Adrenal gland (tissue), 12 donors: ENCODE measurements around the gene IFNG. TPM values are rescaled to one million over a fixed set of nuclear protein-coding genes. Genes with fewer than 3 reads are reported as not detected.

Experiments used
- DNase-seq, 7 donors: peaks; one replicate each; pipeline ENCODE4 v3.0.0-alpha.2; 2019 to 2020
- H3K27ac ChIP-seq, 5 donors: fragments of 200-600 bp; sonication (generic) in 4 of 5; 1 replicate in 3 of 5; 2 replicates in 2 of 5; pipeline versions ENCODE4 v1.5.1 to v1.8.0; 2016 to 2020; ENCODE audit warnings: mild to moderate bottlenecking in 1 of 5
- H3K27me3 ChIP-seq: fragments of 200-600 bp; 2 replicates; pipeline ENCODE4 v1.8.0; 2021
- H3K36me3 ChIP-seq, 2 donors: fragments of 200-600 bp; replicated peaks in 1 of 2; 1 replicate in 1 of 2; 2 replicates in 1 of 2; pipeline versions ENCODE4 v1.5.1 to v1.8.0; 2018 to 2022
- H3K4me1 ChIP-seq, 2 donors: fragments of 200-600 bp; replicated peaks in 1 of 2; 1 replicate in 1 of 2; 2 replicates in 1 of 2; pipeline versions ENCODE4 v1.5.1 to v1.8.0; 2018 to 2021
- H3K4me3 ChIP-seq, 4 donors: fragments of 200-600 bp; sonication (generic) in 3 of 4; one replicate each; pipeline ENCODE4 v1.5.1; 2016 to 2018
- H3K9me3 ChIP-seq, 3 donors: fragments of 200-600 bp; sonication (generic) in 1 of 3; replicated peaks in 1 of 3; 1 replicate in 2 of 3; 2 replicates in 1 of 3; pipeline versions ENCODE4 v1.5.1 to v1.8.0; 2016 to 2021
- CTCF ChIP-seq, 6 experiments: fragments of 450-650 bp in 4 of 6; fragments of 200-600 bp in 2 of 6; sonication (generic) in 1 of 6; IDR thresholded peaks; 1 replicate in 5 of 6; 2 replicates in 1 of 6; pipeline versions ENCODE4 v1.5.1 to v1.8.0; 2016 to 2021; ENCODE audit warnings: antibody characterized with exemption in 6 of 6, mild to moderate bottlenecking in 2 of 6, moderate library complexity in 1 of 6
- POLR2A ChIP-seq, 2 donors: fragments of 450-650 bp; IDR thresholded peaks; one replicate each; pipeline ENCODE4 v1.6.1; 2017; ENCODE audit warnings: antibody characterized with exemption in 2 of 2, mild to moderate bottlenecking in 2 of 2, moderate library complexity in 1 of 2
- WGBS, 4 donors: extraction: QIAGEN DNeasy Blood & Tissue Kit in 2 of 4; methylation state at CpG; one replicate each; pipeline versions ENCODE4 v1.1.5 to v1.1.7; 2013 to 2017; 5-methylcytosine and 5-hydroxymethylcytosine counted together
- intact Hi-C, 2 donors: fragments of 100-400 bp; cut with DNase I; formaldehyde crosslinking; loops; one replicate each; pipeline versions ENCODE4 v1.14.1 to v1.15.0; 2022 to 2023
- polyA plus RNA-seq, 3 donors: library from polyadenylated mRNA; stranded (reverse); fragments of 200-250 nt in 2 of 3; fragments of 350-450 nt in 1 of 3; fragmentation: Illumina TruSeq in 1 of 3; extraction: RNeasy Lipid Tissue Mini Kit (QIAGEN cat#74804) in 1 of 3; gene quantifications; one replicate each; pipeline ENCODE4 v1.2.3, GENCODE V29; 2013 to 2014
- total RNA-seq, 9 donors: library from RNA; depleted of rRNA in 4 of 9; stranded (reverse); fragments of >200 nt in 4 of 9; fragments of 120-200 nt in 1 of 9; fragmentation: NEBNext Ultra II Directional in 1 of 9; extraction: Animal tissue kit (Norgen Biotek cat#: 25700) in 1 of 9; gene quantifications; one replicate each; pipeline versions ENCODE4 v1.1.0 to v1.2.4, GENCODE V29; 2013 to 2023
- donor health status: healthy with polysubstance abuse.
- donor health status: Bipolar disorder and iron deficiency.
- donor health status: DM: yes; HTN: yes; CAD: no.
- donor health status: DM: no; HTN: no; CAD: no.
- donor health status: DM: no; HTN: no; CAD: no.
- donor health status: DM: yes; HTN: yes; CAD: no.

IFNG gene
- total and polyA plus RNA-seq, 12 donors: 0.29 to 0.47 (median 0.46) TPM; not detected in 9

- TF ChIP-seq POLR2A (IDR thresholded peaks at IDR 0.05) (no peak), CTCF (IDR thresholded peaks at IDR 0.05) (no peak)
- H3K4me1 ChIP-seq: no peaks in the 10 kb centered on the region
- no peaks in the 10 kb centered on the region for H3K36me3 ChIP-seq
- no peaks in the 10 kb centered on the region for H3K9me3 ChIP-seq
- no peaks in the 10 kb centered on the region for H3K27me3 ChIP-seq
- intact Hi-C loops: no loop called here
- WGBS, 4 donors: 56 to 69% (median 61%) methylated on average over 3 of the region's 3 CpGs
- H3K4me3 ChIP-seq: no peak overlapping the region
- H3K27ac ChIP-seq: no peak overlapping the region
- no peak for DNase-seq
Measured at GRCh38 chr12:68137335-68137830, 22.2 kb downstream of the IFNG start.

- Histone ChIP-seq H3K4me1 (no peaks in the 10 kb centered on the region), H3K36me3 (no peaks in the 10 kb centered on the region), H3K27ac (no peak overlapping the region), H3K9me3 (peaks cover 0 to 7% (median 4%) of the 10 kb centered on the region in 3 donors), H3K27me3 (no peaks in the 10 kb centered on the region), H3K4me3 (no peak overlapping the region)
- WGBS, 4 donors: 62 to 84% (median 80%) methylated on average over 3 of the region's 3 CpGs
- intact Hi-C loops: no loop called here
- no peak for DNase-seq
- no peak for TF ChIP-seq POLR2A (IDR thresholded peaks at IDR 0.05)
- no peak for TF ChIP-seq CTCF (IDR thresholded peaks at IDR 0.05)
Measured at GRCh38 chr12:68135520-68135919, 24.0 kb downstream of the IFNG start.

GRCh38 chr12:68131867-68132414 lies 27.6 kb downstream of the IFNG start:
- no peak for TF ChIP-seq POLR2A (IDR thresholded peaks at IDR 0.05)
- no peak for DNase-seq
- no peak overlapping the region for H3K27ac ChIP-seq
- peaks cover 0 to 12% (median 8%) of the 10 kb centered on the region in 3 donors for H3K9me3 ChIP-seq
- no peak overlapping the region for H3K4me3 ChIP-seq
- no peaks in the 10 kb centered on the region for H3K36me3 ChIP-seq
- 62 to 91% (median 73%) methylated on average over 4 to 5 of the region's 5 CpGs for WGBS, 4 donors
- H3K27me3 ChIP-seq: no peaks in the 10 kb centered on the region
- no peaks in the 10 kb centered on the region for H3K4me1 ChIP-seq
- intact Hi-C loops: no loop called here

GRCh38 chr12:68129979-68130378 lies 29.6 kb downstream of the IFNG start:
- no peak overlapping the region for H3K4me3 ChIP-seq
- H3K27ac ChIP-seq: no peak overlapping the region
- H3K27me3 ChIP-seq: no peaks in the 10 kb centered on the region
- WGBS, 4 donors: 80 to 88% (median 84%) methylated on average over 2 of the region's 2 CpGs
- H3K4me1 ChIP-seq: no peaks in the 10 kb centered on the region
- TF ChIP-seq POLR2A (IDR thresholded peaks at IDR 0.05): no peak
- TF ChIP-seq CTCF (IDR thresholded peaks at IDR 0.05): no peak
- intact Hi-C loops: no loop called here
- H3K36me3 ChIP-seq: no peaks in the 10 kb centered on the region
- H3K9me3 ChIP-seq: peaks cover 0 to 12% (median 8%) of the 10 kb centered on the region in 3 donors
- no peak for DNase-seq
